Measurements from ENCODE around the gene CCDC149.

CCDC149 gene

DNA sequence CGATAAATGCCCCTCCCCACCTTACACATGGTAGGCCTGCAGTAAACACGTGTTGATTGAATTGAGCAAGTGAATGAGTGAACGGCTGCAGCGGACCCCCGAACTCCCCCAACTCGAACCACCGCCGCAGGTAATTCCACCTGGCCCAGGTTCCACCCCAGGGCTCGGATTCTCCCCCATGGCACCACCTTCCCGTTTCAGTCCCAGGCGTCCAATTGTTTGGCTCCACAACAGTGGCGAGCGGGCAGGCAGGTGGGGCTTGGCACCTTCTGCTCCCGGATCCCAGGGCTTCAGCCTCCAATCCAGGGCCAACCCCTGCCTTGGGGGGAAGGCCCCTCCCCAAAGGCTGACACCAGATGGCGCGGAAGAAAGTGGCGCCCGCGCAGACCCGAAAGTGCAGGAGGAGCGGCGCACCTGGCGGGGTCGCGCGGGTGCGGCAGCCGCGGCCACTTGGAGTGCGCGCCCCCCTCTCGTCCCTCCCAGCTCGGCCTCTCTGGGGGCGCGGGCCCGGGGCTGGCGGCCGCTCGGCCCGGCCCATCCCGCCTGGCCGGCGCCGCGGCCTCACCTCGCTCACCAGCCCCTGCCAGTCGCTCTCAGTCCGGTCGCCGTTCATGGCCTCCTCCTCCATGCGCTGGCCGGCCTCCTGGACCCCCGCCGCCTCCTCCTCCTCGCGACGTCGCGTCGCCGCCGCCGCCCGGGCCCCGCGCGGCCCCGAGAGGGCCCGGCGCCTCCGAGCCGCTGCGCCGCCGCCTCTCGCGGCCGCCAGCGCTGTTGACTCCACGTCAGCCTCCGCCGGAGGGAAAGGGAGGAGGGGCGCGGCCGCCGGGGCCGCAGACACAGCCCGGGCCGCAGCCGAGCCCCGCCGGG, at the start of gene CCDC149:
CCDC149 (minus strand) TSS at position 791 of the 867 bp plus-strand sequence; CDS start at position 613, 178 bp downstream.
- DNase-seq (ENCODE audit: low read depth): no peak

DNA sequence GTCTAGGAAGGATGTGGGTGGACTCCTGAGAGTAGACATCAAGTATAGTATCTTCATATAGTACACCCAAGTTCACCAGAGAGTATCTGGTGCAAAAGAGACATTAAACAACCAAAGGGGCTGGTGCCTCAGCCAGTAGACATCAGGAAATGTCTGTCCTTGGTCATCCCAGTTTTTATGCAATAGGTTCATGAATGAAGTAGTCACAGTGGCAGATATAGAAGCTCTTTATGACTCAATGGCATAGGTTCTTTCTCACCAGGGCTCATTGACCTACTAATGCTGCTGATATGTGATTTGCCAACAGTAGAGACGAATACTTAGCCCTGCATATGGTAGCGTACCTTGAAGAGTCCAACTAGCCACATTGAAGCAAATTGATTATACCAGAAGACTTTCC, 45.0 kb upstream of the CCDC149 start:
- DNase-seq (ENCODE audit: low read depth): no peak

GRCh38 chr4:24956763-24957162, 43.9 kb upstream of the CCDC149 start:
- no peak for DNase-seq (ENCODE audit: low read depth)

GRCh38 chr4:24956091-24956490, 43.2 kb upstream of the CCDC149 start:
- DNase-seq (ENCODE audit: low read depth): no peak

GRCh38 chr4:24952667-24953066, 39.8 kb upstream of the CCDC149 start:
- no peak for DNase-seq (ENCODE audit: low read depth)

GRCh38 chr4:24949970-24950369, 37.1 kb upstream of the CCDC149 start:
- no peak for DNase-seq (ENCODE audit: low read depth)

DNA sequence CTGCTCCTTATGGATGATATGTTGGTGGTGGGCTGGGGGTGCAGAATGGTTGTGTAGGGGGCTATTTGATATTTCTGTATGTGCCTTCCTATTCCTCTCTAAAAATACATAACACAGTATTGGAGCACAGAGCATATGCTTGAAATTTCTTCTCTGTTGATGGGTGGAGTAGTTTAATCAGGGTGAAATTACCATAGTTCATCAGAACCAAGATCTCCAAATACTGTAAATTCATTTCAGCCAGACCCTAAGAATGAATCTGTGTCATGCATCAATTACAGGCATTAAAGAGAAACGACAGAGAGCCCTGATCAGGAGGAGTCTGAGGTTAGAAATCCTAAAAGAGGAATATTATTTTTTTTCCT, 25.1 kb upstream of the CCDC149 start:
- no peak for DNase-seq (ENCODE audit: low read depth)

GRCh38 chr4:24937176-24937916, 24.5 kb upstream of the CCDC149 start:
- no peak for DNase-seq (ENCODE audit: low read depth)

- no peak for DNase-seq (ENCODE audit: low read depth)
Observed at GRCh38 chr4:24935856-24936255, 23.0 kb upstream of the CCDC149 start.

GRCh38 chr4:24934311-24934710, 21.5 kb upstream of the CCDC149 start:
- DNase-seq (ENCODE audit: low read depth): no peak

DNA sequence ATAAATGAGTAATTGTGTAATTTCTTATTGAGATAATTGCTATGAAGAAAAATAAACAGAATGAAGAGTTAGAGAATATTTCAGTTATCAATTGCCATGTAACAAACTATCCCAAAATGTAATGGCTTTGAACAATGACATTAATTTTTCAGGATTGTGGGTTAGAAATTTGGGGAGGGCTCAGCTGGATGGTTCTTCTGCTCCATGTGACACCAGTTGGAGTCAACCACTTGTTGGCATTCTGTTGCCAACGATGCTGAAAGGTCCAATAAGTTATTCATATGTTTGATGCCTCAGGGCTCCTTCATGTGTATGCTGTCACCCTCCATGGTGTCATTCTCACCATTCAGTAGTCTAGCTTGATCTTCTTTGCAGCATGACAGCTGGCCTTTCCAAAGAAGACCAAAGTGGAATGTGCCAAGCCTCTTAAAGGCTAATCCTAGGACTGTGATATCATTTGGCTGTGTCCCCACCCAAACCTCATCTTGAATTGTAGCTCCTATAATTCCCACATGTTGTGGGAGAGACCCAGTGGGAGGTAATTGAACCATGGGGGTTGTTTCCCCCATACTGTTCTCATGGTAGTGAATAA, 20.9 kb upstream of the CCDC149 start:
- no peak for DNase-seq (ENCODE audit: low read depth)

DNA sequence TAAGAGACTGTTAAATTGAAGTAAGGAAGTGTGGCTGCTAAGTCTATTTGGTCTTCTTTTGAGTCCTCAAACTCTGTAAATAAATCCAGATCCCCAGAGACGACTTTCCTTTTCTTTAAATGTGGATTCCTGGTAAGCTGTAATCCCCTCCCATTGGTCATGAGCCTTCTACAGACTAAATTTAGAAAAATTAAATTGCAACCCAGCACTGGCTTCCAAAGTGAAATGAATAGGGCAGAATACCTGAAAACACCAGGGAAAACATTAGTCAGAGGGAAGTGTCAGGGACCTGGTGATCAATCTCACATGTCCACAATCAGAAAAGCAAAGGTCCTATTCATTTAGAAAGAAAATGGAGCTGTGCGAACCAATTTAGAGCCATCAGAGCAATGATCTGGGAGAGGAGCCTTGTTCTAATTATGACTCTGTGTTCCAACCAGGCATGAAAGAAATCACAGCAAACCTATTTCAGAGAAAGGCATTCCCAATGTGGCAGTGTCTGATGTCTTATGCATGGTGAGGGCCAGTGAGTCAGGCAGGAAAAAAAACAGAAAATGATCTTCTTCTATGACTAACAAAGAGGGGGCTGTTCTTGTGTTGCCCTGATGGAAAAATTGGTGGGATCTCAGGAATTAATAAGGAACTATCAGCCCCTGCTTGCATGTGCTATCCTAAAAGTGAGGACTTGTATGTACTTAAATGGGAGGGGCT, 19.8 kb upstream of the CCDC149 start:
- DNase-seq (ENCODE audit: low read depth): no peak

GRCh38 chr4:24930151-24930550, 17.3 kb upstream of the CCDC149 start:
- DNase-seq (ENCODE audit: low read depth): no peak

DNA sequence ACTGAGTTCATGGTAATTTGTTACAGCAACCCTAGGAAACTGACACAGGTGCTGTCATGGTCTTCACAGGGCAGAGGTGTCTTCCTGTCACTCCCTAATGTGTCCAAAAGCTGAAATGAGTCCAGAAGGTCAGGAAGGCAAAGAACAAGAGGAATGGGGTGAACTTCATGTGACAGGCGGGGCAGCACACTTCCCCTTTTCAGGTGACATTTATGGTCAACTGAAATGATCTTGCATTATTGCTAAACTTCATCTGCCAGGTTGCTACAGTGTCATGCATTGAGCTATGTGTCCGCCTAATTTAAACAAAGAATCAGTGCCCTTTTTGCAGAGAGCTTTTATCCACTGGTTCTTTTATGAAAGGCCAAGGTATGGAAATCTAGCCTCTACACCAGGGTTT, 15.9 kb upstream of the CCDC149 start:
- no peak for DNase-seq (ENCODE audit: low read depth)

GRCh38 chr4:24927049-24927448, 14.2 kb upstream of the CCDC149 start:
- no peak for DNase-seq (ENCODE audit: low read depth)

GRCh38 chr4:24924309-24924781, 11.5 kb upstream of the CCDC149 start:
- no peak for DNase-seq (ENCODE audit: low read depth)

GRCh38 chr4:24923550-24923949, 10.7 kb upstream of the CCDC149 start:
- no peak for DNase-seq (ENCODE audit: low read depth)

GRCh38 chr4:24923002-24923401, 10.2 kb upstream of the CCDC149 start:
- no peak for DNase-seq (ENCODE audit: low read depth)

DNA sequence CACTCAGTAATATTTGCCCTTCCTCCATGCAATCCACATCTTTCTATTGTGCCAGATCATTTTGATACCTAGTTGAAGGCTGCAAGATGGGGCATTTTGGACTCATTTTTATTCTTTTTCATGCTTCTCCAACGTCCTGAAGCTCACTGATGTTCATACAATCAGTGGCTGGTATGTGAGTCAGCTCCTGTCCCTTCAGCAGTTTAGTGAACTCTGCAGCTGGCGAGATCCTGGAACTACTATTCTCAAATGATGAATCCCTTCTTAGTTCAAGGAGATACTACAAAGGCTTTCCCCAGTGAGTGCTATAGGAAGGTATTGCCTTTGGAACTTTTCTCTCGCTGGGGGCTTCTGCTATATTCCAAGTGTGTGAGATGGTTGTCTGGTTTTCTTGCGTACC, 9.6 kb upstream of the CCDC149 start:
- no peak for DNase-seq (ENCODE audit: low read depth)

DNA sequence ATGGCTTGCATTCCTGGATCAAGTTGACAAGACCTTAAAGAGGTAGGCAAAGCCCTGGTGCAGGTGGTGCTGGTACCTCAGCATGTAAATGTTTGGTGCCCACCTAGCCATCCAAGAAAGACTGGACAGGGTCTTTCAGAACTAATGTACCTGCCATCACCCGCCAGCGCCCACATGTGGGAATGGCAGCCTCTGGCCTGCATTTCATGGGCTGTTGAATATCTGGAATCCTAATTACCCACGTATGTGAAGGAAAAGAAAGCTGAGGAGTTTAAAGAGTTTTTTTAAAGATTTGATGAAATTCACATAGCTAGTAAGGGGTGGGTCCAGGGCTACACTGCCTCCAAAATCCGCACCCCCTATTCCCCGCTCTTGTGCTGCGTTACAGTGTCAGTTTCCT, 8.6 kb upstream of the CCDC149 start:
- DNase-seq (ENCODE audit: low read depth): no peak

DNA sequence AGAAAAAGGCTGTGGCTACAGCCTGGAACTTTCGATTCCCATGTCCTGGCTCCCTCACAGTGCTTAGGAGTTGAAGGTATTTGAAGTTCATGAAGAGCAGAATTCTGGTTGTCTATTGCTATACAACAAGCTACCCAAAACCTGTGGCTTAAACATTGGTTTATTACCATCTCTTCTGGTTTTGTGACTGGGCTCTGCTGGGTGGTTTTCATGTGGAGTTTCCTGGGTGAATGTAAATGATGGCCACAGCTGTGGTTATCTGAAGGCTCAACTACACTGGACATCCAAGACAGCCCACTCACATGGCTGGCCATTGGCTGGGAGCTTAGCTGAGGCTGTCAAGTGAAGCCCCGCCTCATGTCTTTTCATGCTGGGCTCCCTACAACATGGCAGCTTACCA, 7.2 kb upstream of the CCDC149 start:
- no peak for DNase-seq (ENCODE audit: low read depth)

All from T-helper 22 cell (primary cell).